Measurements from ENCODE around the gene TUT7.

- TF ChIP-seq CTBP1 (IDR thresholded peaks at IDR 0.05; ENCODE audit: borderline replicate concordance) (no peak), ARNT (IDR thresholded peaks at IDR 0.05) (no peak), HDGF (IDR thresholded peaks at IDR 0.05; ENCODE audit: borderline replicate concordance) (no peak), ELF4 (IDR thresholded peaks at IDR 0.05) (no peak), BHLHE40 (IDR thresholded peaks at IDR 0.05; ENCODE audit: borderline replicate concordance) (no peak), SUZ12 (IDR thresholded peaks at IDR 0.05) (no peak), FOXA1 (IDR thresholded peaks at IDR 0.05) (no peak), FOXK2 (IDR thresholded peaks at IDR 0.05) (no peak), FOXM1 (IDR thresholded peaks at IDR 0.05; ENCODE audit: borderline replicate concordance) (no peak), SP1 (IDR thresholded peaks at IDR 0.05) (no peak), PKNOX1 (IDR thresholded peaks at IDR 0.05) (no peak)
Observed at GRCh38 chr9:86303316-86303975, 50.8 kb downstream of the TUT7 start.

Data from HEK293T (cell line).